HG03045 (cell line): ENCODE data around the gene ARHGEF37.

Experiments
- ATAC-seq: cut with Tn5 transposase; IDR thresholded peaks from one replicate; pipeline ENCODE4 v1.9.1; 2021; ENCODE audit warnings: mild to moderate bottlenecking, moderate library complexity; ENCODE audit not compliant: unreplicated experiment

The ARHGEF37 gene

DNA sequence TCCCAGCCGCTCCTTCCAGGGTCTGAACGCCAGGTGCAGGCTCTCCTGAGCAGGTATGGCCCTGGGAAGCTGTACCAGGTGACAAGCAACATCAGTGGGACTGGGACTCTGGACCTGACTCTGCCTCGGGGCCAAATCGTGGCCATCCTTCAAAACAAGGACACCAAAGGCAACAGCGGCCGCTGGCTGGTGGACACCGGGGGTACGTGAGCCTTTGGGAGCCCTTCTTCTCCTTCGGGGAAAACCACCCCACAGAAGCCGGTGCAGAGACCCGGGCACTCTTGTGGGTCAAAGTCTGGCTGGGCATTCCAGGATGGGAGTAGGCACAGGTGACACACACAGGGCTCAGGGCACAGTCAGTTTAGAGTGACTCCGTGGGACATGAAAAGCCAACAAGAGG lies 45.8 kb downstream of the ARHGEF37 start:
- no peak for ATAC-seq

DNA sequence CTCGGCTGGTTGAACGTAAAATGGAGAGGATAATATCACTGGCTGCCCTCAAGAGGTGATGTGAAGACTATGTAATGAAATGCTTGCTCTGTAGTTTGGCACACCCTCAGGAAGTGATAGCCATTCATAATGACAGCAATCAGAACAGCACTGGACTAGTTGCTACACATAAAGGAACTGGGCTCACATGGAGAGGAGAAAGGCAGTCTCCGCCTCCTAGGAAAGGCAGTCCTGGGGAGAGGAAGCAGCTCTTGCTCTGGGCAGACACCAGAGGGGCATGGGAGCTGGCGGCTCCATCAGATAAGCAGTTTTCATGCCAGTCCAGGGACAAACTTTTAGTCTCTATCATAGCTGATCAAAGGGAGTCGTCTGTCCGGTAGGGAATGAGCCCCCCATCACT lies 46.9 kb downstream of the ARHGEF37 start:
- ATAC-seq: no peak

DNA sequence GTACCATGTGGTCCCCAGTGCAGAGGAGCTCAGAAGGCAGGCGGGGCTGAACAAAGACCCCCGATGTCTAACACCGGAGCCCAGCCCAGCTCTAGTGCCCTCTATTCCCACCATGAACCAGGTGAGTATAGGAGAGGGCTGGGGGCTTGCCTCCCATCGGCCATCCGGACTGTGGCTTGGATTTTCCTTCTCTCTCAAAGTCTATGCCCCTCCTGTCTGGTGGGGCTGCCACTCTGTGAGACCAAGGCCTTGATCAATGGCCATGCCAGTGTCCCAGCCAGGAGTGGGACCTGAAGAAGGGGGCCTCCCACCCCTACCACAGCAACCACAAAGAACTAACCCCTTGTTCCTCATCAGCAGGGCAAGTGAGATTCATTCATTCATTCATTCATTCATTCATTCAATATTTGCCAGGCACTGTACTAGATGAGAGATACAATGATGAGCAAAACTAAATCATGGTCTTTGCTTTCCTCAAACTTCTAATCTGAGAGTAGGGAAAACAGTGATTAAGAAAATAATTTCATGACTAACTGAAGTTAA lies 47.6 kb downstream of the ARHGEF37 start:
- no peak for ATAC-seq

DNA sequence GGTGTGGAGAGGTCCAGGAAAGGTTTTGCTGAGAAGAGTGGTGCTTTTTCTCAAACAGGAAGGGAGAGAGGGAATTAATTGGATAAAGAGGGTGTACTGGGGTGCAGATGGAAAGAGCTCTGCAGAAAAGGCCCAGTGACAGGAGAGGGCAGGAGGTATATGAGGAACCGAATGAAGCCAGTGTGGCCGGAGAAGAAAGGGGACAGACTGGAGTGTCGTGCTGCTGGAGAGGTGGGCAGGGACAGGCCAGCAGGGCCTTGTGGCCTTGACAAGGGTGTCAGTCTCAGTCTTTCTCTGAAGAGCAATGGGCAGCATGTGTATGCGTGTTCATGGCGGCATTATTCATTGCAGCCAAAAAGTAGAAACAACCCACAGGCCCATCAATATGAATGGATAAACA lies 48.1 kb downstream of the ARHGEF37 start:
- no peak for ATAC-seq

GRCh38 chr5:149630337-149630736 lies 49.0 kb downstream of the ARHGEF37 start:
- no peak for ATAC-seq

DNA sequence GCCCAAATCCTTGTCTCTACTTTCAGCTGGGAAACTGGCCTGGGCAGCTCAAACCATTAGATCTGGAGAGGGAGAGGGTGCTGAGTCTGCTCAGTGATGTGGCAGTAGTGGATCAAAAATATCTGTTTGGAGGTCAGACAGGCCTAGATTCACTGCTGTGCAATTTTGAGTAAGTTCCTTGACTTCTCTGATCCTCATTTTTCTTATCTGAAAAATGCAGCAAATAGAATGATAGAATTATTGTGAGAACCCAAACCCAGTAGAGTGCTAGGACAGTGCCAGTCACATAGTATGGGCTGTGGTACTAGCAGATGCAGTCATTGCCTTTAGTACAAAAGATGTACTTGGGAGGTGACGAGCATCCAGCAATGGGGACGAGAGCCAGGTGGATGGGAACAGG lies 50.2 kb downstream of the ARHGEF37 start:
- ATAC-seq: no peak

- no peak for ATAC-seq
These were observed 51.3 kb downstream of the ARHGEF37 start for GRCh38 chr5:149632311-149633251.

- ATAC-seq: no peak
These were observed 52.4 kb downstream of the ARHGEF37 start for GRCh38 chr5:149633476-149634350.

DNA sequence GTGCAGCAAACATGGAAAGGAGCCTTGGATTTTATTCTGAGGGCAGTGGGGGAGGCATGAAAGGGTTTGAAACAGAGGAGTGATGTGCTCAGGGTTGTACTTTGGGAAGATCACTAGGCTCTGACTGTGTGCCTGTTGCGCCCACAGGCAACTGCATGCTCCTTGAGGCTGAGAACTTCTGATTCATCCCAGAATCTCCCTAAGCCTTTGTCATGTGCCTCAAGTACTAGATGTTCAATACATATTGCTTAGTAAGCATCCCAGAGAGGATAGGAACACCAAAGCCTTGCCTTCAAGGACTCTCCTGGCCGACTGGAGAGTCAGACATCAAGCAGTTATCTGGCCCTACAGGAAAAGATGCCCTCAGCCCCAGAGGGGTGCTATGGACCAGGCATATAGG lies 54.1 kb downstream of the ARHGEF37 start:
- ATAC-seq: no peak

DNA sequence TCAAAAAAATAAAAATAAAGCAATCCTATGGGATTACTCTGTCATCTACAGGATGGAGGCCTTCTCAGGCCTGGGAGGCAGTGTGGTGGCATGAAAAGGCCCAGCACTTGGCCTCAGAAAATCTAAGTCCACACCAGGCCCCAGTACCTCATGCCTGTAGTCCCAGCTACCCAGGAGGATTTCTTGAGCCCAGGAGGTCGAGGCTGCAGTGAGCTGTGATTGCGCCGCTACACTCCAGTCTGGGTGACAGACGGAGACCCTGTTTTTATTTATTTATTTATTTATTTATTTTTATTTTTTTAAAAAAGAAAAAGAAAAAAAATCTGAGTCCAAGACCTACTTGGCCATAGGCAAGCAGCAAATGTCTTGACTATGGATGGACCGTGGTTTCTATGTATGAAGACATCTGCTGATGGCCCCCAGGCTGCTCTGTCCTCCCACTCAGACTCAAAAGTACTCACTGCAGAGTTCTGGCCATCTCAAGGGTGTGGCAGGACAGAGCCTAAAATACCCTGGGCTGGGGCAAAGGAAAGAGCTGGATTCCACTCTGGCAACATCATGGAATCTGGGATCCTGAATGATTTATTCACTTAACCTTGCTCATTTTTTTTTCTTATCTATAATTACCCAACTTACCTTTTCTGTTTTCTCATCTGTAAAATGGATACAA lies 55.0 kb downstream of the ARHGEF37 start:
- ATAC-seq: no peak

DNA sequence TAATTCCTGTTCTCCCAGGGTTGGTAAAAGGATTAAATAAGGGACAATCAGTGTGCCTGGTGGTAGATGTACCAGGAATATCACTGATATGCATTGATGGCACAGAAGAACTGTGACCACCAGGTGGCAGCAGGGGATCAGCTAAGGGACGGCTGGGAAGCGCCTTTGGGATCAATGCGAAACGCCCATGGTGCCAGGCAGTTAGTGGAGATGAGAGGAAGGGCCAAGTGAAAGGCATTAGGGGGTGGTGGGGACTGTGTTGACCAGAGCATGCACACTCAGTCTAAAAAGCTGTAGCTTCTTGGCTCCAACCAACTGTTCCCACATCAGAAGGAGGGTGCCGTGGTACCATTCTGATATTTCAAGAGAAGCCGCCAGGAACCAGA lies 55.6 kb downstream of the ARHGEF37 start:
- ATAC-seq: peak; percentile 55

DNA sequence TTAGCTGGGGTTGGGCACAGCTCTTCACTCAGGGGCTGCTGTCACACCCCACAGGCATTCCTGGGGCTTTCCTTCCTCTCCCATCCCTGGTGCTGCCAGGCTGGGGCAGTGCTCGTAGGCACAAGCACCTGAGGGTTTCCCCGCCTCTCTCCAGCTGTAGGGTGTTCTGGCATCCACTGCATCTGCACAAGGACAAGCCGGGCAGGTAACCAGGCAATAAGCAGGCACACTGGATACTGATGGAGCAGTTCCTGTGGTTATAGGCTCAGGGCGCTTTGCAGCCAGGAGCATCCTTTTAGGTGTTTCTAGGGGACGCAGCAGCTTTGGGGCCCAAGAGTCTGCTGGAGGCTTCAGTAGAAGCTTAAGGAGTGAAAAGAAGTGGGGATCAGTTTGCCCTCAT lies 56.8 kb downstream of the ARHGEF37 start:
- ATAC-seq: no peak

DNA sequence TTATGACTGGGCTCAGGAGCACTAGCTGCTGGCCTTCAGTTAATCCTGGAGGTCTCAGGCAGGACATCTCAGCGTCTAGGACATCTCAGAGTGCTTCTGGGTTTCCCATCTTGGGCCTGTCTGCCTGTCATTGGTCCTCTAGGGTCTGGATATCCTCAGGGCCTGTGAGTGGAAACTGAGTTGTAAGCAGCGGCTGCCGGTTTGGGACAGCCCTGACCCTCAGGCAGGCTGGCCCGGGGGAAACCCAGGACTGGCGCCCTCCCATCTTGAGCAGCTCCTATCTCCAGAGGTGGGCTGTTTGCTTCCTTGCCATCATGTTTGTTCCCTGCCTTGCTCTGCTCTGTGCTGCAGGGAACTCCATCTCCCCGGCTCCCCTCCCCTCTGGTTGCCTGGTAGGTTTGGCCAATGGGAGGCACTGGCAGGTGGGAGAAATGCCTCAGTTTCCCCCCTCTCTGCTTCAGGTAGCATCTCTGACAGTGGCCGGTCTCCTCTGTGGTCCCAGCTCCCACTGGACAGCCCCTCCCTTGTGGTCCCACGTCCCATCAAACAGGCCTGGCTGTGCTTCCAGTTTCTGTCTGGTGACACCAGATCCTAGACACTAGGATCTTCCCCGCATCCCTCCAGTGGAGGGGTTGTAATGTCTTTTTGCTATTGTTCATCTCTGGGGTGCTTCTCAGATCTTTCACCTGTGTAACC lies 57.4 kb downstream of the ARHGEF37 start:
- ATAC-seq: no peak

DNA sequence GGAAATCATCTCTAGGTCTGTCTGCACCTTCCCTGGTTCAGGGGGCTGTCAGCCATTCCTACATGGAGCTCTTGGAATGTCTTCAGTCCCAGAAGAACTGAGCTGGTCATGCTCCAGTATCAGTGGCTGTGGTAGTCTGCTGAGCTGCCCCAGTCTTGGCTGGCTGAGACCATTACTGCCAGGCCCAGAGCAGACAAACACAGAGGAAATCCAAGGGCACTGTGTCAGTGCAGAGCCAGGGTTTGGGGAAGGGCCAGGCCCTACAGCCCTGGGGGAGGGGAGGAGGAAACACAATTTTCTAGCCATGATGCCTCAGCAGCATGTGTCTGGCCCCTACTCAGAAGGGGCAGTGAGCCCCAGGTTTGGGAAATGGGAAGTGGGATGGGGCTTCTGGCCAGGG lies 58.4 kb downstream of the ARHGEF37 start:
- ATAC-seq: no peak

DNA sequence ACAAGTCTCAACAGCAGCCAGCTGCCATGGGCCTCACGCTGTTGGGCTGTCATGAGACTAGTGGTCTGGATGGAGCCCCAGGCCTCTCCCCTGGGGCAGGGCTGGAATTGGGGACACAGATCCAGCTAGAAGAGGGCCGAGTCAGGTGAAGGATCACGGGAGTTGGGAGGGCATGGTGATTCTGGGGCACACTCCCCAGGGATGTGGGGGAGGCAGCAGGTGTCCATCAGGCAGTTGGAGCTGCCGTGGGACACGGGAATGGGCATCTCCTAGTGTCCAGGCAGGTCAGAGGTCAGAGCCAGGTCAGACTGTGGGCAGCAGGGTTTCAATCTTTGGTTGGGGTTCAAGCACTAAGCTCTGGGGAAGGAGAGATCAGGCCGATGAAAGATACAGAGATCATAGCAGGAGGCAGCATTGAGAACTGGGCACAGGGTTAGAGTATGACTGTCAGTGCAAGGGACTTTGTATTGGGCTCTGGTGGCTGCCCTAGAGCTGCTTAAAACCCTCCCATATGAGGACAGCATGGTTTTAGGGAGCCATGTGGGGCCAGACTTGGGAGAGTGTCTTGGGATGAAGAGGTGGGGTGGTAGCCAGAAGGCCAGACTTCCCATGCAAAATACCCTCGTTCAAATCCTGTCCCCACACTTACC lies 59.2 kb downstream of the ARHGEF37 start:
- no peak for ATAC-seq

GRCh38 chr5:149641000-149641576 lies 59.8 kb downstream of the ARHGEF37 start:
- ATAC-seq: no peak

GRCh38 chr5:149641600-149641999 lies 60.3 kb downstream of the ARHGEF37 start:
- ATAC-seq: no peak

GRCh38 chr5:149643781-149644180 lies 62.5 kb downstream of the ARHGEF37 start:
- no peak for ATAC-seq

DNA sequence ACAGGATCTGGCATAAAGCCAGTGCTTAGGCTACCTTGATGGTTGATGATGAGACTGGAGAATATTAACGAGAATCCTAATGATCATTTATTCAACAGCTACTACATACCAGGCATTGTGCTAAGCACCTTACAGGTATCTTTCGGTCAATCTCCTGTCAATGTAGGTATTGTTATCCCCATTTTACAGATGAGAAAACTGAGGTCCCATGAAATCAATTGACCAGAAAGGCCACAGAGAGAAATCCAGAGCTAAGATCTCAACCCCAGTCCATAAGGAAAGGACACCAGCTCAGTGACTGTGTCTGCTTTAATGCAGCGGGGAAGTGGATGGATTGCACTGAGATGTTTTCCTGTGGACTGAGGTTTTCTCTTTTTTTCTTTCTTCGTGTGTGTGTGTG lies 63.3 kb downstream of the ARHGEF37 start:
- no peak for ATAC-seq

DNA sequence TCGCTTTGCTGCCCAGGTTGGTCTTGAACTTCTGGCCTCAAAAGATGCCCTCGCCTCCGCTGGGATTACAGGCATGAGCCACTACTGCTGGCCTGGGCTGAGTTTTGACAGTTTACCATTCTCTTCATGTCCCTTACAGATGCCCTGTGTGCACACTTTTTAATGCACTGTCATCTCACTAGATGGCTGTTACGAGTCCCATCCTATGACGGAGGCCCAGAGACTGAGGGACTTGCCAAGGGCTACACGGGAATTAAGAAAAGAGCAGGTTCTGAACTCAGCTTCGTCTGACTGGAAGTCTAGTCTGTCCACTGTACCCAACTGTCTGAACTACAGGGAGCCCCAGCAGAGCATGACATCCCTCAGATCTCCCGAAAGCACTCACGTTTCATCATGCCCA lies 63.9 kb downstream of the ARHGEF37 start:
- no peak for ATAC-seq
